Rectal smooth muscle tissue (tissue), 1 donor: ENCODE results near the gene PSMD13.
A peak's percentile ranks its signal among the peaks of the same experiment; 100 is the strongest.

Experiments used
- H3K27ac ChIP-seq: one replicate; pipeline ENCODE4 v1.7.0; 2013; ENCODE audit warnings: low read depth, low read length, inconsistent platforms
- H3K27me3 ChIP-seq: one replicate; pipeline ENCODE4 v1.7.0; 2013; ENCODE audit warnings: low read length; ENCODE audit not compliant: control insufficient read depth, insufficient read depth
- H3K36me3 ChIP-seq: one replicate; pipeline ENCODE4 v1.7.0; 2013; ENCODE audit warnings: low read length; ENCODE audit not compliant: control insufficient read depth, insufficient read depth
- H3K4me1 ChIP-seq: one replicate; pipeline ENCODE4 v1.7.0; 2013; ENCODE audit warnings: low read length; ENCODE audit not compliant: control insufficient read depth, insufficient read depth
- H3K4me3 ChIP-seq: one replicate; pipeline ENCODE4 v1.7.0; 2013; ENCODE audit warnings: low read length
- H3K9ac ChIP-seq: one replicate; pipeline ENCODE4 v1.7.0; 2013; ENCODE audit warnings: low read length

Gene PSMD13

DNA sequence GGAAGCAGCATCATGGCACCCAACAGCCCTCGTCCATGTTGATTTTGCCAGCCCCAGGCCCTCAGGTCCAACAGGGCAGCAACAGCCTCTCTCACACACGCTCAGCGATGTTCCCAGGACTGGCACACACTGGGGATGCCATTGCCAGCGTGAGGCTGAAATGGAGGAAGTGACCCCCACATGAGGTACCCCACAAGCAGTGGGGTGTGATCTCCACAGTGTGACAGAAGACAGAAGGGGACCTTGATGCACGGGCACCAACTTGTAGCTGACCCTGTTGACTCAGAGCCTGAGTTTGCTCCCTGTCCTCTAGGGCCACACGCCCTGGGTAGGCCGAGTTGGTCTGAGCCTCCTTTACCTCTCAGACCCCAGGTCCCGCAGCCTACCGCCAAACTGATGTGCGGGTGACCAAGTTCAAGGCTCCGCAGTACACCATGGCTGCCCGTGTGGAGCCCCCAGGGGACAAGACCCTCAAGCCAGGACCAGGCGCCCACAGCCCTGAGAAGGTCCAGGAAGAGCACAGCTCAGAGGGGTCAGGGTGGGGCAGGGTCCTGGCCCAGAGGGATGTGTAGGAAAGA is 37.7 kb upstream of the PSMD13 start:
- no peak overlapping the region for H3K4me3 ChIP-seq
- H3K36me3 ChIP-seq, result peaks cover 9% of the 10 kb centered on the region
- H3K27me3 ChIP-seq, result no peaks in the 10 kb centered on the region

DNA sequence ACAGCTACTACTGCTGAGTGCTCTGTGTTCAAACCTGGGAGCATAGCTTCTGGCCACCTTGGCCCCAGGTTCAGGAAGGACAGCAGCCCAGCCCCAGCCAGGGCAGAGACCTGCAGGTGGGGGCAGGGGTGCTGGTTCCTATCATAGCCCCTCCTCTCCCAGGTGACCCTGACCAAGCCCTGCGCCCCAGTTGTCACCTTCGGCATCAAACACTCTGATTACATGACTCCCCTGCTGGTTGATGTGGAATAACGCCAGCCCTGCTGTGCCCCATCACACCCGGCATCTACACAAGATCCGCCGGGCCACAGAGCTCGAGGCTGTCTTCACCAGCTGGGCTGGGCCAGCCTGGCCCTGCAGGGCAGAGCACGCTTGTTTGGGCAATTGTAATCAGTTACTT is 37.0 kb upstream of the PSMD13 start:
- Histone ChIP-seq H3K4me3 (no peak overlapping the region), H3K4me1 (no peaks in the 10 kb centered on the region), H3K27ac (no peak overlapping the region), H3K36me3 (peaks cover 16% of the 10 kb centered on the region), H3K27me3 (no peaks in the 10 kb centered on the region), H3K9ac (no peak overlapping the region)

More for the DNA sequence above, 37.7 kb upstream of the PSMD13 start:
- no peak overlapping the region for H3K9ac ChIP-seq
- H3K27ac ChIP-seq, result no peak overlapping the region
- H3K4me1 ChIP-seq, result no peaks in the 10 kb centered on the region

DNA sequence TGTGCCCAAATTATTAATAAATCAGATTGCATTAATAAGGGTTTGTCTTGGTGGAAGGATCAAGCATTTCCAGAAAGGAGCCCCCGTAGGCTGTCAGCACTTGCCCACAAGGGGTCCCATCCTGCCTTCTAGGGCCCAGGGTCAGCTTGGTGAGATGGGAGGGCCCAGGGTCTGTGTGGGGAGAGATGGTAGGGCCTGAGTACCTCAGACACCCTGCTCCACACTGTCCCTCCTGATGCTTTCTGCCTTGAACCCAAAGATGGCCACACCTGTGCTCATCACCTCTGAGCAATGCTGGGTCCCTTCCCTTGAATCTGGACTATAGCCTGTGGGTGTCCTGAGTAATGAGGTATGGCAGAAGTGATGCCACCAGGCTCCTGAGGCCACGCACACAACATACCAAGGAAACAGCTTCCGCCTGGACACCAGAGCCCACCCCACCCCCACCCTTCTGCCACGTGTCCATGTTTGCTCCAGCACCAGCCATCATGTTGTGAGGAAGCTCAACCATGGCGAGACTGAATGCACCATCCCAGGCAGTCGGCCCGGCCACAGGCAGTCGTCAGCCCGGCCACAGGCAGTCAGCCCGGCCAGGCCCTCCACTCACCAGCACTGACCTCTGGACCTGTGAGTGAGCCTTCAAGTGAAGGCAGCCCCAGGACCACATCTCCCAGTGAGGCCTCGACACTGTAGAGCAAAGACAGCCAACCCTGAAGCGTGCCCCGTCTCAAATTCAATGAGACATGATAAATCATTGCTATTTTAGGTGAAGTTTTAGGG is 36.4 kb upstream of the PSMD13 start:
- Histone ChIP-seq H3K9ac (no peak overlapping the region), H3K27ac (no peak overlapping the region), H3K27me3 (no peaks in the 10 kb centered on the region), H3K4me1 (no peaks in the 10 kb centered on the region), H3K4me3 (no peak overlapping the region), H3K36me3 (peaks cover 21% of the 10 kb centered on the region)

DNA sequence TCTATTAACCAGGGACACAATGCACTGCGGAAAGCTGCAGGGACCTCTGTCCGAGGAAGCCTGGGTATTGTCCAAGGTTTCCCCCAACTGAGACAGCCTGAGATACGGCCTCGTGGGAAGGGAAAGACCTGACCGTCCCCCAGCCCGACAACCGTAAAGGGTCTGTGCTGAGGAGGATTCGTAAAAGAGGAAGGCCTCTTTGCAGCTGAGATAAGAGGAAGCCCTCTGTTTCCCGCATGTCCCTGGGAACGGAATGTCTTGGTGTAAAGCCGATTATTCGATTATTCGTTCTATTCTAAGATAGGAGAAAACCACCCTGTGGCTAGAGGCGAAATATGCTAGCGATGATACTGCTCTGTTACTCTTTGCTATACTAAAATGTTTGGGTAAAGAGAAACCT is 34.8 kb upstream of the PSMD13 start:
- no peak overlapping the region for H3K27ac ChIP-seq

DNA sequence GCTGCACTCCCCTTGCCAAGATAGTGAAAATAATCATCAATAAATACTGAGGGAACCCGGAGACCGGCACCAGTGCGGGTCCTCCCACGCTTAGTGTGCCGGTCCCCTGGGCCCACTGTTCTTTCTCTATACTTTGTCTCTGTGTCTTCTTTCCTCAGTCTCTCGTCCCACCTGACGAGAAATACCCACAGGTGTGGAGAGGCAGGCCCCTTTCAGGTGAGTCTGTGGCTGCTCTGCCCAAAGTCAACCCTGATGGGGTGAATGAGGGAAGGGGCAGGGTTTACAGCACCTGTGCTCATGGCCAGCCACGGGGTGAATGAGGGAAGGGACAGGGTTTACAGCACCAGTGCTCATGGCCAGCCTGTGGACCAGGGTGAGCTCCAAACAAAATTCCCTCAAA is 34.3 kb upstream of the PSMD13 start:
- Histone ChIP-seq H3K9ac (no peak overlapping the region), H3K4me3 (no peak overlapping the region), H3K27me3 (no peaks in the 10 kb centered on the region), H3K27ac (no peak overlapping the region), H3K36me3 (peaks cover 24% of the 10 kb centered on the region), H3K4me1 (peaks cover 9% of the 10 kb centered on the region)

More for the DNA sequence above, 34.8 kb upstream of the PSMD13 start:
- Histone ChIP-seq H3K9ac (no peak overlapping the region), H3K36me3 (peaks cover 24% of the 10 kb centered on the region), H3K4me3 (no peak overlapping the region), H3K4me1 (peaks cover 9% of the 10 kb centered on the region), H3K27me3 (no peaks in the 10 kb centered on the region)

DNA sequence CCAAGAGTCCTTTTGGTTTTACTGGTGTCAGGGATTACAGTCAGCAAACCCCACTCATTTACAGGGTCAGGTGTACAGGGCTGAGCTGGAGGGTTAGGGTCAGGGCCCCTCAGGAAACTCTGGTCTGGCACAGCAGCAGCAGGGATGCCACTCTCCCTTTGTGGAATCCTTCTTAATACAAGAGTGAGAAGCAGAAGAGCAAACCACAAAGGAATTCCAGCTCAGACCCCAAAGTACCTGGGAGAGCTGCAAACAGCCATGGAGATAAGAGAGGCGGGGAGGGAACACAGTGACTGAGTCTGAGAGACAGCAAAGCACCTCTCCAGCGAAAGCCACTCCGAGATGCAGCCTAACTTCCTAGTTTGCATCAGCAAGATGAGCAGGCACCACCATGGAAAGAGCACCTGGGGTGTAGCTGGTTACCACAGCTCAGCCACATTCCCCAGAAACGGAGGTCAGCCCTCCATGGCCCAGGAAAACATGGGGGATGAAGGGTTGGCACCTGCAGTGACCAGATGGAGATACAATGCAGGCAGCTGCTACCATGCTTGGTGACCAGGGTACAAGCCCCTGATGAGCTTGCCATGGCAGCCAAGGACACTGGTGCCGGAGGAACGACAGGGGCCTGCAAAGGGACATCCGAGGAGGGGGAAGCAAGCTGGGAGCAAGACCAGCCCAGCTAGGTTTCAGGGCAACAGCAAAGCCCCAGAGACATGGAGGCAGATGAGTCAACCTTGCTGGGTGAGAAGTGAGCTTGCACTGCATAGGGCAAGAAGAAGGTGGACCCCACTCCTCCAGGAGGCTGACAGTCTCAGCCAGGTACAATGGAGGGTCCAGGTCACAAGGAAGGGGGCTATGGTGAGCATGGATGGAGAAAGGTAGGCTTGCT is 33.5 kb upstream of the PSMD13 start:
- peaks cover 24% of the 10 kb centered on the region for H3K36me3 ChIP-seq
- no peak overlapping the region for H3K27ac ChIP-seq

DNA sequence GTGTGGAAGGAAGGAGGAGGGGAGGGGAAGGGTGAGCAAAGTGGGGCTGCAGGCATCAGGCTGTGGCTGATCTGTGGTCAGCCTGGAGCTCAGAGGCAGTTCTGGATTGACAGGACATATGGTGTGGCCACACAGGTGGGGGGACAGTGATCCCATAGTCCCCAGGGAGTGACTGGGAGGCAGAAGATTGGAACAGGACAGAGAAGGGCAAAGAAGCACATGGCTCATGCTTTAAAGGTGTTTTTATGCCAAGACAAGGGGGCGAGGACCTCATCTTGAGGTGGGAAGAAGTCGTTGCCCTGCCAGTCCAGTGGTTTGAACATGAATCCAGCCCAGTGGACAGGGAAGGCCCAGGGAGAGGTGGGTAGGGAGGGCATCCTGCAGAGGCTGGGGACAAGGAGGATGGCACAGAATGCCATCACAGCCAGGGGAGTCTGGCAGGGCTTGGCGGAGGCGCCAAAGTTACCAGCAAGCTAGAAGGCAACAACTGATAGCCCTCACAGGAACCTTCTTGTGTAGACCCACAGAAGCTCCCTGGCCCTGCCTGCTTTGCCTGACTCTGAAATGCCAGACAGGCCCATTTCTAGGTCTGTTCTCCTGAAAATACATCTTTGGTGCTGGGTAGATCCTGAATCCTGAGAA is 32.7 kb upstream of the PSMD13 start:
- no peaks in the 10 kb centered on the region for H3K27me3 ChIP-seq
- H3K4me1 ChIP-seq, result peaks cover 9% of the 10 kb centered on the region
- no peak overlapping the region for H3K27ac ChIP-seq
- H3K9ac ChIP-seq, result no peak overlapping the region
- H3K36me3 ChIP-seq, result peaks cover 24% of the 10 kb centered on the region
- no peak overlapping the region for H3K4me3 ChIP-seq

More for the DNA sequence above, 33.5 kb upstream of the PSMD13 start:
- peaks cover 9% of the 10 kb centered on the region for H3K4me1 ChIP-seq
- no peaks in the 10 kb centered on the region for H3K27me3 ChIP-seq
- H3K4me3 ChIP-seq, result no peak overlapping the region
- H3K9ac ChIP-seq, result no peak overlapping the region

DNA sequence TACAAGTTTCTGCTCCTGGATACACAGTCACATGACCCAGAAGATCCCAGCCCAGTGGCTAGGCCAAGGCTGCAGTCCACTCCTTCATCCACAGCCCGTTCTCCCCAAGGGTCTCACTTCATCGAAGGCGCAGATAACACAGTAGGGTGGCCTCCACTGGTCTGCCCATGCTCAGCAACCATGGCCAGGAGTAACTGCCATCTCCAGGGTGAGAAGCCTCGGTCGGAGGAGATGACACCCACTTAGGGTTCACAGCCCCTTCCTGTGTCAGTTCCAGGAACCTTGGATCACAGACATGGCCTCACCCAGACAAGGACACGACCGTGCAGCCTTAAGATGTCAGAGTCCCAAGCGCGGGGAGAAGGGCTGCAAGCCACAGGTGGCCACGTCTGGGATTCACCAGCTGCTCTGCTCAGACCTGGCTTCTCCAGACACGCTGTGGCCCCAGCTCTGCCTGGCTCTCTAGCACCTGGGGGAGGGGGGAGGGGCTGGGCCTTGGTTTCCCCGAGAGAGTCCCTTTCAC is 32.1 kb upstream of the PSMD13 start:
- Histone ChIP-seq H3K4me3 (no peak overlapping the region), H3K27ac (no peak overlapping the region), H3K4me1 (peaks cover 15% of the 10 kb centered on the region), H3K27me3 (no peaks in the 10 kb centered on the region), H3K36me3 (peaks cover 24% of the 10 kb centered on the region), H3K9ac (no peak overlapping the region)

DNA sequence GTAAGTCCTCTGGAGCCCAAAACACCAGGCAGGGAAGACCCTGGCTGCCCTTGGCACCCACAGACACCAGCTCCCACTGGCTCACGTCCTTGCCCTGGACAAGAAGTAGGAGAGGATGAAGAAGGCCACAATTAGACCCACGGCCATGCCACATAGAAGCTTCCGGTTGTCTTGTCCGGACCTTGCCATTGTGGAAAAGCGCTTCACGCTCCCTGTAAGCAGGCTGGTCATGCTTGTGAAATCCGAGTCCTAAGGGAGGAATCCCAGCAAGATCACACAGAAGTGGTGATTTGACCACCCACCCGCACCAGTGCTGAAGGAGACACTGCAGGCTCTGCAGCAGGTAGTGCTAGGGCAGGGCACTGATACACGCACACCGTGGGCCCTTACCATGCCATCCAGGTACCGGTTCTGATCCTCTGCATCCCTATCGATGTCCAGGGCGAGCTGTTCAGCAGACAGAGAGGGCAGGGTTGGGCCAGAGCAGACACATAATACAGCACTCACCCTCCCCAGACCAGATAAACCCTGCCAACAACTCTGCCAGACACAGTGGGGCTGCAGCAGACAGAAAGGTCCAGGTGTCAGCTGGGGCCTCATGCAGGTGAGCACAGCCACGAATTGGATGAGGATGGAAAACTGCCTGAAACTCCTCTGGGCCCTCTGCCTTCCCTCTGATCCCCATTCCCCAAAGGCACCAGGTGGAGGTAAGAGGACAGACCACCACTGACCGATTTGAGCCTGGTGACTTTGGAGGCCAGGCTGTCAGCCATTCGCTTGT is 31.4 kb upstream of the PSMD13 start:
- Histone ChIP-seq H3K36me3 (peaks cover 31% of the 10 kb centered on the region), H3K27ac (no peak overlapping the region), H3K4me1 (peaks cover 22% of the 10 kb centered on the region), H3K27me3 (no peaks in the 10 kb centered on the region), H3K9ac (peak overlapping the region; percentile 87), H3K4me3 (peak overlapping the region; percentile 79)

DNA sequence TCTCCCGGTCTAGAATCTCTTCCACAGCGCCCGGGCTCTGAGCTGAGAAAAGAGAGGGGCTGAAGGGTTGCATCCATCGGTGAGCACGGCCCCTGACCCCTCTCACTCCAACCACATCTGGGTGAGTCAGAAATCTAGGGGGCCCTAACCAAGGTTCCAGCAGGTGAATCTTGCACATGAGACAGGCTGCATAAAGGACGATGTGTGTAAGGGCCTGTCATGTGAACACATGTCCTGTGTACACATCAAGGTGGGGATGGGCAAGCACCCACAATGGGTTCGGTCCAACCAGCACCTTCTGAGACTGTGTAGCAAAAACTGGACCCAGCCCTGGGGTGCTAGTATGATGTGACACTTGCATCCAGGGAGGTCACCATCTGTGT is 30.8 kb upstream of the PSMD13 start:
- Histone ChIP-seq H3K36me3 (peaks cover 37% of the 10 kb centered on the region), H3K4me3 (peak overlapping the region; percentile 79), H3K27me3 (no peaks in the 10 kb centered on the region), H3K4me1 (peaks cover 23% of the 10 kb centered on the region), H3K9ac (peak overlapping the region; percentile 87), H3K27ac (no peak overlapping the region)

DNA sequence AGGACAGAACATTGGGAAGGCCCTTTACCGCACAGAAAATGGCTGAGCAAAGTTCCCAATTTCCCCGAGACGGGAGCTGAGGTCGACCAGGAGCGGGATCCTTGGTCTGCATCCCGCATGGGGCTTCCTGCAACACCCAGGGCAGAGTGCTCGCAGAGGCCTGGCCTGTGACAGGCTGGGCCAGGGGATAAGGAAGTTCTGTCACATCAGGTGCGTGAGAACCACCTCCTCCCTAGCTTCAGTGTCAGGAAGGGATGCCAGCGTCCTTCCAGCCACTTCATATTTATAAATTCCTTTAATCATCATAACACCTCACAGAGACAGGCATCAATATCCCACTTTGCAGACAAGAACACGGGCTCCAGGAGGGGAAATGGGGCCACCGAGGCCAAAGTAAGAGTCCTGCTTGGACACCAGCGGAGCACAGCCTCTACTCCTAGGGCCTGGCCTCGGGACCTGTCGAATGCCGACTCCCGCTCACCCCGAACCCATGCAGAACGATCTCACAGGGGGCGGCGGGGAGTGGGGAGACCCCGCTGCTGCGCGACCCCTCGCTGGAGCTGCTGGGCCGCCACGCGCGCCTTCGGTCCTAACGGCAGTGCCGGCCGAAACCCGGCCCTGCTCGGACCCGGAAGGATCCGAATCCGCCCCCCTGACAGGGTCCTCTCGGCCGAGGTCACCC is 30.1 kb upstream of the PSMD13 start:
- Histone ChIP-seq H3K36me3 (peaks cover 44% of the 10 kb centered on the region), H3K9ac (peak overlapping the region; percentile 87), H3K4me3 (peak overlapping the region; percentile 79), H3K4me1 (peaks cover 23% of the 10 kb centered on the region), H3K27me3 (no peaks in the 10 kb centered on the region), H3K27ac (peak overlapping the region; percentile 99)
